ENCODE measurements around the gene LPIN2. TPM values are rescaled to one million over a fixed set of nuclear protein-coding genes. Genes with fewer than 3 reads are reported as not detected.
A peak's percentile ranks its signal among the peaks of the same experiment; 100 is the strongest.

Gene LPIN2
- total and polyA plus RNA-seq, 2 of the 13 experiments (the other 11 are each of a cell fraction or from before 2014, with no cell fraction given), result 46.0 to 119 TPM

DNA sequence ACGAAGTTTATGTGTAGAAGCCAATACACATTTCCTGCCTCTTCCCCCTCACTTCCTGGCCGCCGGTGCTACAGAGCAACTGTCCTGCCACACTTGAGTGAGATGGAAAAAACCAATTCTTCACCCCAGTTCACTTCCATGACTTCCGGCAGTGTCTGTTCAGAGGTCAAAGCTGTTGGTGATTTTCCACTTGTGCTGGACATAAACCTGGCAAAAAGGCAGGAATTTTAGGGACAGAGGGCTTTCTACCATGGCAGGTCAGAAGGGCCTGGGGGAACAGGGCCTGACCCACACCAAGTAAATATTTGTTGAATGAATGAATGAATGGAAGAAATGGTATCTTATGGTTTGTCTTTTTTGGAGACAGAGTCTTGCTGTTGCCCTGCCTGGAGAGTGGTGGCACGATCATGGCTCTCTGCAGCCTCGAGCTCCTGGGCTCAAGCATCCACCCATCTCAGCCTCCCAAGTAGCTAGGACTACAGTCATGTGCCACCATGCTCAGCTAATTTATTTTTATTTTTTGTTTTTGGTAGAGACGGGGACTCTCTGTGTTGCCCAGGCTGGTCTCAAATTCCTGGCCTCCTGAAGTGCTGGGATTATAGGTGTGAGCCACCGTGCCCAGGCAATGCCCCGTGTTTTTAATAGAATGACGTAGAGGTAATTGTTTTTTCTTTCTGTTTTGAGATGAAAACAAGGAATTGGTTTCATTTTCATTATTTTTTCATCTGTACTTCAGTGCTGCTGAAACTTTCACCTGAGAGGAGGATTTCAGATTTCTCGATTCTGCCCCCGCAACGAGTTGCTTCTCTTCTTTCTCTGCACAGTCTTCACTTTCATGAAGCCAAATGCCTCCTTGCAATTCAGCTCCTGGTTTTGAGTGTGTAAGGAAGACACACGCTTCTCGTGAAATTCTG is 48.0 kb upstream of the LPIN2 start (continued):
- TF ChIP-seq SKIL (CRISPR knock-in tag; IDR thresholded peaks at IDR 0.05; ENCODE audit: borderline replicate concordance) (peak; percentile 33; the same call in 1 of the 2 replicates), ZNF75D (CRISPR knock-in tag; IDR thresholded peaks at IDR 0.05; ENCODE audit: borderline replicate concordance) (no peak), MXD1 (CRISPR knock-in tag; IDR thresholded peaks at IDR 0.05) (no peak), ZNF607 (CRISPR knock-in tag; IDR thresholded peaks at IDR 0.05; ENCODE audit: borderline replicate concordance) (peak; percentile 41; the same call in 1 of the 2 replicates), MLX (CRISPR knock-in tag; IDR thresholded peaks at IDR 0.05) (peak; percentile 81), ZBTB8A (CRISPR knock-in tag; IDR thresholded peaks at IDR 0.05; ENCODE audit: borderline replicate concordance, low read depth) (no peak), ZMYM2 (CRISPR knock-in tag; IDR thresholded peaks at IDR 0.05) (peak; percentile 75), ZFP36 (IDR thresholded peaks at IDR 0.05; ENCODE audit: borderline replicate concordance, low read depth, low read length, partially characterized antibody) (no peak), AFF4 (CRISPR knock-in tag; IDR thresholded peaks at IDR 0.05) (no peak), NFRKB (IDR thresholded peaks at IDR 0.05) (no peak), NFE2L2 (IDR thresholded peaks at IDR 0.05; ENCODE audit: low read length) (no peak), ARNT2 (CRISPR knock-in tag; IDR thresholded peaks at IDR 0.05; ENCODE audit: low read depth) (peak; percentile 39; the same call in 1 of the 2 replicates)
- TF ChIP-seq, protein P1, sequence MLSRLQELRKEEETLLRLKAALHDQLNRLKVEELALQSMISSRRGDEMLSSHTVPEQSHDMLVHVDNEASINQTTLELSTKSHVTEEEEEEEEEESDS (CRISPR knock-in tag; IDR thresholded peaks at IDR 0.05; ENCODE audit: borderline replicate concordance), result peak; percentile 63; the same call in 1 of the 2 replicates
- TF ChIP-seq, protein P2, sequence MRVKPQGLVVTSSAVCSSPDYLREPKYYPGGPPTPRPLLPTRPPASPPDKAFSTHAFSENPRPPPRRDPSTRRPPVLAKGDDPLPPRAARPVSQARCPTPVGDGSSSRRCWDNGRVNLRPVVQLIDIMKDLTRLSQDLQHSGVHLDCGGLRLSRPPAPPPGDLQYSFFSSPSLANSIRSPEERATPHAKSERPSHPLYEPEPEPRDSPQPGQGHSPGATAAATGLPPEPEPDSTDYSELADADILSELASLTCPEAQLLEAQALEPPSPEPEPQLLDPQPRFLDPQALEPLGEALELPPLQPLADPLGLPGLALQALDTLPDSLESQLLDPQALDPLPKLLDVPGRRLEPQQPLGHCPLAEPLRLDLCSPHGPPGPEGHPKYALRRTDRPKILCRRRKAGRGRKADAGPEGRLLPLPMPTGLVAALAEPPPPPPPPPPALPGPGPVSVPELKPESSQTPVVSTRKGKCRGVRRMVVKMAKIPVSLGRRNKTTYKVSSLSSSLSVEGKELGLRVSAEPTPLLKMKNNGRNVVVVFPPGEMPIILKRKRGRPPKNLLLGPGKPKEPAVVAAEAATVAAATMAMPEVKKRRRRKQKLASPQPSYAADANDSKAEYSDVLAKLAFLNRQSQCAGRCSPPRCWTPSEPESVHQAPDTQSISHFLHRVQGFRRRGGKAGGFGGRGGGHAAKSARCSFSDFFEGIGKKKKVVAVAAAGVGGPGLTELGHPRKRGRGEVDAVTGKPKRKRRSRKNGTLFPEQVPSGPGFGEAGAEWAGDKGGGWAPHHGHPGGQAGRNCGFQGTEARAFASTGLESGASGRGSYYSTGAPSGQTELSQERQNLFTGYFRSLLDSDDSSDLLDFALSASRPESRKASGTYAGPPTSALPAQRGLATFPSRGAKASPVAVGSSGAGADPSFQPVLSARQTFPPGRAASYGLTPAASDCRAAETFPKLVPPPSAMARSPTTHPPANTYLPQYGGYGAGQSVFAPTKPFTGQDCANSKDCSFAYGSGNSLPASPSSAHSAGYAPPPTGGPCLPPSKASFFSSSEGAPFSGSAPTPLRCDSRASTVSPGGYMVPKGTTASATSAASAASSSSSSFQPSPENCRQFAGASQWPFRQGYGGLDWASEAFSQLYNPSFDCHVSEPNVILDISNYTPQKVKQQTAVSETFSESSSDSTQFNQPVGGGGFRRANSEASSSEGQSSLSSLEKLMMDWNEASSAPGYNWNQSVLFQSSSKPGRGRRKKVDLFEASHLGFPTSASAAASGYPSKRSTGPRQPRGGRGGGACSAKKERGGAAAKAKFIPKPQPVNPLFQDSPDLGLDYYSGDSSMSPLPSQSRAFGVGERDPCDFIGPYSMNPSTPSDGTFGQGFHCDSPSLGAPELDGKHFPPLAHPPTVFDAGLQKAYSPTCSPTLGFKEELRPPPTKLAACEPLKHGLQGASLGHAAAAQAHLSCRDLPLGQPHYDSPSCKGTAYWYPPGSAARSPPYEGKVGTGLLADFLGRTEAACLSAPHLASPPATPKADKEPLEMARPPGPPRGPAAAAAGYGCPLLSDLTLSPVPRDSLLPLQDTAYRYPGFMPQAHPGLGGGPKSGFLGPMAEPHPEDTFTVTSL (CRISPR knock-in tag; IDR thresholded peaks at IDR 0.05; ENCODE audit: borderline replicate concordance), result peak; percentile 86; the same call in 1 of the 2 replicates

Data from HepG2 (cell line).